Testis (tissue), 2 donors: ENCODE data around the gene APOA4.

Source experiments
- POLR2A ChIP-seq: fragments of 450-650 bp; IDR thresholded peaks from one replicate; pipeline ENCODE4 v1.6.1; 2017; ENCODE audit warnings: antibody characterized with exemption, mild to moderate bottlenecking, moderate library complexity
- TF ChIP-seq, protein P1 (sequence below), 3 experiments: fragments of 450-650 bp in 2 of 3; fragments of 200-600 bp in 1 of 3; sonication (generic) in 1 of 3; IDR thresholded peaks; one replicate each; pipeline ENCODE4 v1.5.1; 2016 to 2019; ENCODE audit warnings: antibody characterized with exemption in 3 of 3, mild to moderate bottlenecking in 2 of 3, moderate library complexity in 1 of 3

DNA sequence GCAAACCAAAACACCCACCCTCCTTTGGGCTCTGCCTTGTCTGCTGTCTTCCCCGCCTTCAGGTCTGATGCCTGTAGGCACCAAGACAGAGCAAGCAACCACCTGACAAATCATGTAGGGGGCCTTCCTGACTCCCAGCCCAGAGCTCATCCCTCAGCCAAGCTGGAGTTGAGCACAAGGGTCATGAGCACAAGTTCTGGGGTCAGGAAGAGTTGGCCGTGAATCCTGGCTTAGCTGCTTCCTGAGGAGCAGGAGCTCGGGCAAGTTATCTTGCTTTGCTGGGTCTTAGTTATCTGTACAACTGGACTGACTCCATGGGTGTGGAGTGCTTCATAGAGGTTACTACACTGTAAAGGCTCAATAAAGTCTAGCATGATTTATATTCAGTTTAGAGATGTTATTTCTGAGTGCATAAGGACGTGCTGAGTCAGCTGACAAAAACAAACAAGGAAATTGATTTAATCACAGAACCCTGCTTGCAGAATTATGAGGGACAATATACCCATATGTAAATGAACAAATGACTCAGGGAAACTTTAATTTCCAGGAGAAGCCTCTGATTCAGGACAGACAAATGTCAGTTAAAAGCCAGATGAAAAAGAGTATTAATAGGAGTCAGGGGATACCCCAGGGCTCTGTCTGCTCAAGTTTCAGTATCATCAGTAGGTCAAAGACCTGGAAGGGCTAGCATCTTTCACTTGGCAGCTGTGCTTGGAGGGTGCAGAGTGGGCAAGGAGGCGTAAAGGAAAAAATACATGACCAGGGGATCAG, 29.3 kb upstream of the APOA4 start:
- TF ChIP-seq, protein P1, sequence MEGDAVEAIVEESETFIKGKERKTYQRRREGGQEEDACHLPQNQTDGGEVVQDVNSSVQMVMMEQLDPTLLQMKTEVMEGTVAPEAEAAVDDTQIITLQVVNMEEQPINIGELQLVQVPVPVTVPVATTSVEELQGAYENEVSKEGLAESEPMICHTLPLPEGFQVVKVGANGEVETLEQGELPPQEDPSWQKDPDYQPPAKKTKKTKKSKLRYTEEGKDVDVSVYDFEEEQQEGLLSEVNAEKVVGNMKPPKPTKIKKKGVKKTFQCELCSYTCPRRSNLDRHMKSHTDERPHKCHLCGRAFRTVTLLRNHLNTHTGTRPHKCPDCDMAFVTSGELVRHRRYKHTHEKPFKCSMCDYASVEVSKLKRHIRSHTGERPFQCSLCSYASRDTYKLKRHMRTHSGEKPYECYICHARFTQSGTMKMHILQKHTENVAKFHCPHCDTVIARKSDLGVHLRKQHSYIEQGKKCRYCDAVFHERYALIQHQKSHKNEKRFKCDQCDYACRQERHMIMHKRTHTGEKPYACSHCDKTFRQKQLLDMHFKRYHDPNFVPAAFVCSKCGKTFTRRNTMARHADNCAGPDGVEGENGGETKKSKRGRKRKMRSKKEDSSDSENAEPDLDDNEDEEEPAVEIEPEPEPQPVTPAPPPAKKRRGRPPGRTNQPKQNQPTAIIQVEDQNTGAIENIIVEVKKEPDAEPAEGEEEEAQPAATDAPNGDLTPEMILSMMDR (IDR thresholded peaks at IDR 0.05): no peak
- TF ChIP-seq POLR2A: no peak
